NK-92 treated with Interleukin-12 subunit alpha and Interleukin-12 subunit beta, amount 100 ng/mL, for 24 hours (cell line): ENCODE data around the gene MPV17.
A peak's percentile ranks its signal among the peaks of the same experiment; 100 is the strongest.
"Not testable (repeated sequence)": the region's sequence is repeated elsewhere in the genome, so short reads cannot be mapped to it uniquely, and the experiment has no call there.

Experiments
- DNase-seq: peaks from one replicate; lab custom pipeline; 2025; lab: John Stamatoyannopoulos, UW

Gene MPV17

GRCh38 chr2:27322766-27323595 is at the start of gene MPV17:
Gene MPV17 (minus strand): TSS chr2:27323097. CDS start chr2:27322517, 580 bp downstream.
- peak; percentile 70 for DNase-seq

- DNase-seq: no peak
Observed at GRCh38 chr2:27370816-27371620, 48.1 kb upstream of the MPV17 start.

GRCh38 chr2:27370026-27370815 is 47.3 kb upstream of the MPV17 start, which contains the start of the genes EIF2B4 and SNX17:
Gene EIF2B4 (minus strand): TSS chr2:27370338. CDS start chr2:27370314, 24 bp downstream.
Gene SNX17 (plus strand): TSS chr2:27370616. CDS start chr2:27370744, 128 bp downstream.
- peak; percentile 96 for DNase-seq

GRCh38 chr2:27369471-27370025 is 46.7 kb upstream of the MPV17 start:
- DNase-seq: peak; percentile 37

- DNase-seq: no peak
Observed at GRCh38 chr2:27363933-27364332, 41.0 kb upstream of the MPV17 start.

GRCh38 chr2:27362678-27363420 is 40.0 kb upstream of the MPV17 start:
- no peak for DNase-seq

- peak; percentile 84 for DNase-seq
Observed at GRCh38 chr2:27356382-27357181, 33.7 kb upstream of the MPV17 start, which contains the start of gene GTF3C2. Gene GTF3C2 (minus strand): TSS chr2:27356764. CDS start chr2:27343554, 13,210 bp downstream.

GRCh38 chr2:27356056-27356381 is 33.1 kb upstream of the MPV17 start:
- peak; percentile 68 for DNase-seq

- DNase-seq: no peak
Observed at GRCh38 chr2:27354597-27354927, 31.7 kb upstream of the MPV17 start.

- no peak for DNase-seq
Observed at GRCh38 chr2:27353762-27354596, 31.1 kb upstream of the MPV17 start.

- not testable (repeated sequence) for DNase-seq
Observed at GRCh38 chr2:27353386-27353761, 30.5 kb upstream of the MPV17 start.

GRCh38 chr2:27351802-27352598 is 29.1 kb upstream of the MPV17 start:
- DNase-seq: no peak

GRCh38 chr2:27350106-27350693 is 27.3 kb upstream of the MPV17 start:
- DNase-seq: no peak

- DNase-seq: no peak
Observed at GRCh38 chr2:27347641-27348040, 24.7 kb upstream of the MPV17 start.

GRCh38 chr2:27336173-27336572 is 13.3 kb upstream of the MPV17 start:
- DNase-seq: no peak

GRCh38 chr2:27335311-27335710 is 12.4 kb upstream of the MPV17 start:
- no peak for DNase-seq

GRCh38 chr2:27324720-27325119 is 1.8 kb upstream of the MPV17 start:
- no peak for DNase-seq

- DNase-seq: no peak
Observed at GRCh38 chr2:27323596-27324285, 844 bp upstream of the MPV17 start.
